Measurements from ENCODE around the gene ASCC1. TPM values are rescaled to one million over a fixed set of nuclear protein-coding genes. Genes with fewer than 3 reads are reported as not detected.

ASCC1 gene
- total and polyA plus RNA-seq, 2 of the 13 experiments (the other 11 are each of a cell fraction or from before 2014, with no cell fraction given), result 21.6 to 30.1 TPM

DNA sequence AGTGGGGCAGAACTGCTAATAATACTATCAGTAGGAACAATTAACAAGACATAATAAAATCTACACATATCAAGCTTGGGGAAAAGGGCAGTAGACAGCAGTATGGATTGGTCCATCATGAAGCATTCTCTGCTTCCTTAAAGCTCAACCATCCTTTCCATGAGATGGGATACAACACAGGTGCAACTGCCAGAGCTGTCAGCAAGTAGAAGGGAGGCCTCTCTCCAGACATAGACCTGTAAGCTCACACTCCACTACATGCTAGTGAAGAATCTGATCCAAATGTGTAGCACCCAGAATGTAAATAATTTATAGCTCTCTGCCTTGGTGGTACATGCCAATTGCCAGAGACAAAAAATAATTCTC lies 41.8 kb downstream of the ASCC1 start:
- Histone ChIP-seq H3K27ac (ENCODE audit: extremely low read length, insufficient read depth, low read length) (no peak overlapping the region), H3K4me1 (ENCODE audit: insufficient read depth, low read length) (peaks cover 32% of the 10 kb centered on the region), H3K4me2 (ENCODE audit: low read depth, low read length) (no peak overlapping the region), H3K9me3 (ENCODE audit: low read length) (no peaks in the 10 kb centered on the region), H3K79me2 (ENCODE audit: insufficient read depth, low read length) (no peaks in the 10 kb centered on the region), H4K20me1 (ENCODE audit: insufficient read depth, low read length) (no peaks in the 10 kb centered on the region), H3K36me3 (replicated peaks in 1 of 2; ENCODE audit: control insufficient read depth in 1 of 2, insufficient read depth in 2 of 2, low read length in 2 of 2) (peaks cover 4 to 16% of the 10 kb centered on the region in 2 experiments; a peak in 3 of 5 replicates), H3K27me3 (ENCODE audit: control insufficient read depth in 1 of 2, insufficient read depth in 2 of 2, low read length in 2 of 2) (no peaks in the 10 kb centered on the region), H3K9ac (ENCODE audit: insufficient read depth, low read depth, low read length) (no peak overlapping the region), H3K4me3 (replicated peaks in 1 of 3; ENCODE audit: insufficient read depth in 1 of 3, low read depth in 2 of 3, low read length in 3 of 3) (no peak overlapping the region), H2AFZ (ENCODE audit: low read length) (no peak overlapping the region)
- no peak for TF ChIP-seq ZNF354B (CRISPR knock-in tag; IDR thresholded peaks at IDR 0.05)
- TF ChIP-seq U2AF2 (IDR thresholded peaks at IDR 0.05; ENCODE audit: low read depth, low read length), result no peak
- TF ChIP-seq NFE2L1 (CRISPR knock-in tag; IDR thresholded peaks at IDR 0.05; ENCODE audit: borderline replicate concordance), result no peak
- no peak for TF ChIP-seq ESRRA (CRISPR knock-in tag; IDR thresholded peaks at IDR 0.05; ENCODE audit: low read depth)
- no peak for TF ChIP-seq NCOR1 (IDR thresholded peaks at IDR 0.05; ENCODE audit: borderline replicate concordance, low read length)
- TF ChIP-seq, protein P1, sequence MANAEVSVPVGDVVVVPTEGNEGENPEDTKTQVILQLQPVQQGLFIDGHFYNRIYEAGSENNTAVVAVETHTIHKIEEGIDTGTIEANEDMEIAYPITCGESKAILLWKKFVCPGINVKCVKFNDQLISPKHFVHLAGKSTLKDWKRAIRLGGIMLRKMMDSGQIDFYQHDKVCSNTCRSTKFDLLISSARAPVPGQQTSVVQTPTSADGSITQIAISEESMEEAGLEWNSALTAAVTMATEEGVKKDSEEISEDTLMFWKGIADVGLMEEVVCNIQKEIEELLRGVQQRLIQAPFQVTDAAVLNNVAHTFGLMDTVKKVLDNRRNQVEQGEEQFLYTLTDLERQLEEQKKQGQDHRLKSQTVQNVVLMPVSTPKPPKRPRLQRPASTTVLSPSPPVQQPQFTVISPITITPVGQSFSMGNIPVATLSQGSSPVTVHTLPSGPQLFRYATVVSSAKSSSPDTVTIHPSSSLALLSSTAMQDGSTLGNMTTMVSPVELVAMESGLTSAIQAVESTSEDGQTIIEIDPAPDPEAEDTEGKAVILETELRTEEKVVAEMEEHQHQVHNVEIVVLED (CRISPR knock-in tag; IDR thresholded peaks at IDR 0.05; ENCODE audit: borderline replicate concordance), result no peak
- TF ChIP-seq ZNF205 (CRISPR knock-in tag; IDR thresholded peaks at IDR 0.05), result no peak
- TF ChIP-seq, protein P2, sequence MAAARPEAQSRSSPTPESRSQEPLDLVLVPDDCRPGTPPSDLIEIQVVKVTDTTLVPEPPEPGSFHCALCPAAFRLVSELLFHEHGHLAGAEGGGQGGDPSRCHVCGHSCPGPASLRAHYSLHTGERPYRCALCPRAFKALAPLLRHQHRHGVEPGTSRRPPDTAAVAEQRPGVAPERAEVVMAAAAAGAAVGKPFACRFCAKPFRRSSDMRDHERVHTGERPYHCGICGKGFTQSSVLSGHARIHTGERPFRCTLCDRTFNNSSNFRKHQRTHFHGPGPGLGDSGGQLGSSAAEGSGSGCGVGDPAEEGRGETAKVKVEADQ (CRISPR knock-in tag; IDR thresholded peaks at IDR 0.05; ENCODE audit: borderline replicate concordance), result no peak
- TF ChIP-seq, protein P3, sequence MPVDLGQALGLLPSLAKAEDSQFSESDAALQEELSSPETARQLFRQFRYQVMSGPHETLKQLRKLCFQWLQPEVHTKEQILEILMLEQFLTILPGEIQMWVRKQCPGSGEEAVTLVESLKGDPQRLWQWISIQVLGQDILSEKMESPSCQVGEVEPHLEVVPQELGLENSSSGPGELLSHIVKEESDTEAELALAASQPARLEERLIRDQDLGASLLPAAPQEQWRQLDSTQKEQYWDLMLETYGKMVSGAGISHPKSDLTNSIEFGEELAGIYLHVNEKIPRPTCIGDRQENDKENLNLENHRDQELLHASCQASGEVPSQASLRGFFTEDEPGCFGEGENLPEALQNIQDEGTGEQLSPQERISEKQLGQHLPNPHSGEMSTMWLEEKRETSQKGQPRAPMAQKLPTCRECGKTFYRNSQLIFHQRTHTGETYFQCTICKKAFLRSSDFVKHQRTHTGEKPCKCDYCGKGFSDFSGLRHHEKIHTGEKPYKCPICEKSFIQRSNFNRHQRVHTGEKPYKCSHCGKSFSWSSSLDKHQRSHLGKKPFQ (CRISPR knock-in tag; IDR thresholded peaks at IDR 0.05; ENCODE audit: insufficient replicate concordance), result no peak
- CTCF ChIA-PET (ENCODE audit: low intra/inter-chr PET ratio, low total read pairs), result no interaction called here
- no TSS peak for BruUV-seq (replicated peaks)
- FAIRE-seq, result no peak
- DNase-seq (ENCODE audit: low spot score), result no peak
- intact Hi-C loops (cut with micrococcal nuclease; ENCODE audit: unreplicated experiment), result loop anchor here (10.0 kb wide), 1 partner anchor 69 kb away; no protein-coding TSS in a partner anchor
- in situ Hi-C loops (cut with HindIII; ENCODE audit: extremely low pct_ligation_motif_present, low pct_unique_long_range_greater_than_20kb), result no loop called here
- POLR2A ChIA-PET, result interaction anchor here (0.9 to 2.1 kb wide), 6 partner anchors 42 to 158 kb away, joined by 3 to 7 read pairs (median 4); partner anchors contain the start of genes ANAPC16 and ASCC1
- no peak for ATAC-seq

Measured in HepG2 (cell line).